Epidermal melanocyte (primary cell): ENCODE results near the gene COX4I1.
"Not testable (repeated sequence)": the region's sequence is repeated elsewhere in the genome, so short reads cannot be mapped to it uniquely, and the experiment has no call there.

Experiments used
- DNase-seq: peaks from one replicate; pipeline ENCODE4 v3.0.0; 2011; ENCODE audit warnings: low spot score; ENCODE audit not compliant: insufficient read length

The COX4I1 gene

DNA sequence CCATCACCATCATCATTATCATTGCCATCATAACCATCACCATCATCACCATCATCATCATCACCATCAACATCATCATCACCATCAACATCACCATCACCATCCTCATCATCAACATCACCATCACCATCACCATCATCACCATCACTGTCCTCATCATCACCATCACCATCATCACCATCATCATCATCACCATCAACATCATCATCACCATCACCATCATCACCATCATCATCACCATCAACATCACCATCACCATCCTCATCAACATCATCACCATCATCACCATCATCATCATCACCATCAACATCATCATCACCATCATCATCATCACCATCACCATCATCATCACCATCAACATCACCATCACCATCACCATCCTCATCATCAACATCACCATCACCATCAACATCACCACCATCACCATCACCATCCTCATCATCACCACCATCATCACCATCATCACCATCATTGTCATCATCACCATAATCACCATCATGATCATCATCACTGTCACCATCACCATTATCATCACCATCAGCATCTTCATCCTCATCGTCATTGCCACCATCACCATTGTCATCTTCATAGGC, 23.9 kb downstream of the COX4I1 start:
- no peak for DNase-seq

DNA sequence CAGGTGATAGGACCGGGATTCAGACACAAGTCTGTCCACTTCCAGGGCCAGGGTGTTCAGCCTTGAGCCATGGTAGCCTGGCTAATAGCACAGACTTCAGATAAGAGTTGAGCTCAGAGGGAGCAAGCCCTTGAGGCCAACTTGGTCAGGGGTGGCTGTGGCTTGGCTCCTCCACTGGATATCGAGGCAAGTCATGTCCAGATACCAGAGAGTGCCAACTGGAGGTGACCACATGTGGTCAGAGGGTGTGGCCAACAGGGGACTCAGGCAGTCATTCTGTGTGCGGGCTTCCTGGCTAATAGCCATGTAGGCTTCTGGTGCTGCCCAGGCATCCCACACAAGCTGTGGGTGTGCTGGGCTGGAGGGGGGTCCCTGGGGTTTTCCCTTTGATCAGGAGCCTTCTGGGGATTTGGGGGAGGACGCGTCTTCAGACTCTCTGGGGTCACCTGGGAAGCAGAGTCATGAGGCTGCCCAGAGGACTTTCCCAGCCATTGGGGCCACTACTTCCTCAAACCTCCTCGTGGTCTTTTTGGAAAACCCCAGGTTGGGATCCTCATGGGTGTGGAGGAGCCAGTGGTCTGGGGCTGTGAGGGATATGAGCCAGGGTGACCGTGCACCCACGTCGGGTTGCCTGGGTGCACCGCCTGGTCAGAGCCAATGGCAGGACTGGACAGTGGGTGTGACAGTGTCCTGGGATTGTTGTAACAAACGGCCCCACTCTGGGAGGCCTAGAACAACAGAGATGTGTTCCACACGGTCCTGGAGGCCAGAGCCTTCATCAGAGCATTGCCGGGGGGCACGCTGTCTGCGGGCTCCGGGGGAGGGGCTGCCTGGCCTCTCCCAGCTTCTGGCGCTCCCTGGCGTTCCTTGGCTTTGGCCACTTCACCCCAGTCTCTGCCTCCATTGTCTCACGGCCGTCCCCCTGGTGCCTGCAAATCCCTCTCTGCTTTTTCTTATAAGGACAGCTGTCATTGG, 25.0 kb downstream of the COX4I1 start:
- DNase-seq, result no peak

DNA sequence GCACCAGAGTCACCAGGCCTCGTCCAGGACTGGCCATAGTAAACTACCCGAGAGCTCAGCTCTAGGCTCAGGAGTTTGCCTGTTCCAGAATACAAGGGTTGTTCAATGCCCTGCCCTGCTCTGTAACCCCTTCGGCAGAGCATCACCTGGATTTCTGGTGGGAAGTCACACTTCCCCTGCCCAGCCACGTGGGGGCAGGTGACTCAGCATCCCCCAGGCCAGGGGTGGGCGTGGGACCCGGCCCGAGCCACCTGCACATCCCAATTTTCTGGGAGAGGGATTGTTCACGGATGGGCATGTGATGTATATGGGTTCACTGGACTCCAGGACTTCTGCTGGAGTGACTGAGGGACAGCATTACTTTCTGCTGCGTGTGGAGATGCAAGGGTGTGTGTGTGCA, 25.8 kb downstream of the COX4I1 start:
- no peak for DNase-seq

DNA sequence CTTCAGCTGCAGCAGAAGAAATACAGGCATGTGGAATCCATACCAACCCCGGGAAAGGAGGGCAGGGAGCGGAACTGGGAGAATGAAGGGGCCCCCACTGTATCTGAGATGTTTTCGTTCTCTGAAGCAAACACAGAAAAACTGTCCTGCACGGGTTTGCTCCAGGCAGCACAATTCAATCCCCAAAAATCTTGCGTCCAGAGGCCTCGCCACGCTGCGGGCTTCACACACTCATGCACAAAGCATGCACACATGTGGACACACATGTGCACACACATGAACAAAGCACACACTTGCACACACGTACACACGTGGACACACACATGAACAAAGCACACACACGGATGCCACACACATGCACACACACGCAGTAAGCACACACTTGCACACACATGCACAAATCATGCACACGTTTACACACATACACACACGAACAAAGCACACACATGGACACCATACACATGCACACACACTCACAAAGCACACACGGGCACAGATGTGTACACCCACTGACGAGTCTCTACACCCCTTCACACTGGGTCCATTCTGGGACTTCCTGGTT, 27.3 kb downstream of the COX4I1 start:
- no peak for DNase-seq

DNA sequence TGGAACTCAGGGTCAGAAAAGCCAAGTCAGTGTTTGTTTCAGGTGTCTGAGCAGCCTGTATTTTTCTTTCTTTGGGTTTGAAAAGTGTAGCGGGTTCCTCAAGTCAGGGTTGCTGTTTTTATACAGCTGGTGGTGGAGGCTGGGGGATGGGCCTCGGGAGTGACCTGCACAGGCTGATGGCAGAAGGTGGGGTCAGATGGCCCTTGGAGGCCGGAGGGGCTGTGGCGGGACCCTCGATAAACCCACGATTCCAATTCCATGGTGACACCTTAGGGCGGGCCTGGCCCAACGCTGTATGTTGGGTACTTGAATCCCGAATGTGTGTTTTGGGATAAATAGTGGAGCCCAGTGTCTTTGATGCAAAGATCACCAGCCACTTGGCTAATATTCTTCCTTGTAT, 28.7 kb downstream of the COX4I1 start:
- no peak for DNase-seq

DNA sequence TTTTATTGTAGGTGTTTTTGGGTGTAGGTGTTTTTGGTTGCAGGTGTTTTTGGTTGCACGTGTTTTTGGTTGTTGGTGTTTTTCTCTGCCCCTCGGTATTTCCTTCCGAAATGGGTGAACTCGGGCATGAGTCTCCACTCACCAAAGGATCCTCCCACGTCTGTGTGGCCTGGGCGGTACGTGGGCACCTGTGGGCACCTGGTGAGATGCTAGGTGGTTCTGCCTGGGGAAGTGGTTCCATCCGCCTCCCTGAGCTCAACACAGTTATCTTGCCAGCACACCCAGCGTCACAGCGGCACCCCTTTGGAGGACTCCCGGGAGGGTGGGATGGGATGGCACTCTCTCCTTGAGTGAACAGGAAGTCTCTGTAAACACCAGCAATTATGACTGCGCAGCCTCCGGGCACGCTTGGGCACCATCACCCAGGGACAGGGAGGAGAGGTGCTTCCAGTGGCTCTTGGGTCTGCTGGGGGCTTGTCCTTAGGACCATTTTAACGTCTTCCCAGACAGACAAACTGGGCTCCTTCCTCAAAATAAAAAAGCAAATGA, 29.8 kb downstream of the COX4I1 start:
- no peak for DNase-seq

DNA sequence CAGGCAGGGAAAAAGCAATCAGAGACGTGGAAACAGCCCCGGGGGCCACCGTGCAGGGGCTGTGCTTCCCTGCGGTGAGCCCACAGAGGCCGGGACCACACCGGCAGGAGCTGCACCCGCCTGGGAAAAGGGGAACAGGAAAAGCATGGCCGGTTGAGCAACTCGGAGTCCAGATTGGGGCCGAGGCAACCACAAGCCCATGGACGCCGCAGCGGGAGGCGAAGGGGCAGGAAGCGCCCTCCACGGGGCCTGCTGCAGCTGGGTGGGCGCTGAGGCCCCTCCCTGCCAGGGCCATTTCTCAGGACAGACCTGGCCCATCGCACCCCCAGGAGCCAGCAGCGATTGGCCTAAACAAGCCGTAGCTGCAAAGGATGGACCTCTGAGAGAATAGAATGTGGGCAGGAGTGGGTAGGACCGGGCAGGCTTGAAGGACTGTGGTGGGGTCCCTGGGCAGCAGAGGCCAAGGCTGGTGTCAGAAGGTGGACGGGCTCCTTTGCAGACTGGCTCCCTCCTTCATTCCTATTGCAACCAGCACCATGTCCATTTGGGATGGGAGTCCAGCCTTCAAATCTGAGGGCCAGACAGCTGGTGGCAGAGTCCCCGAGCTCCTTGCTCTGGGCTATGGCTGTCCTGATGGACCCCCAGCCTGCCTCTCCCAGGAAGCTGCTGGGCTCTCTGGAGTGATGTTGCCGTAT, 30.4 kb downstream of the COX4I1 start:
- DNase-seq, result no peak

DNA sequence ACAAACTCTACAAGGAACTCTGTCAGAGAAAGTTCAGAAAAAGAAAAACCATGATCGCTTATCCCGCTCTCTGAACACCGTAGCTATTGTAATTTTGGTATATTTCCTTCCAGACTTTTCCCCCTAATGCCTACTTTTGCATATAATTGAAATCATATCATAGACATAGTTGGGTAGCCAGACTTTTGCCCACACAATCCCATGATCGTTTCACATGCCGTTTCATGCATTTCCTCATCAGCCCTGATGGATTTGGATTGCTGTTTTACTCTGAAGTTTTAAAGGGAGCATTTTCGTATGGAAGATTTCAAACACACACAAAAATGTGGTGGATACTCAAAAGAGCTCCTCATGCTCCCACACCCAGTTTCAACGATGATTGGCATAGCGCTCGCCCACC, 31.3 kb downstream of the COX4I1 start:
- DNase-seq, result no peak

DNA sequence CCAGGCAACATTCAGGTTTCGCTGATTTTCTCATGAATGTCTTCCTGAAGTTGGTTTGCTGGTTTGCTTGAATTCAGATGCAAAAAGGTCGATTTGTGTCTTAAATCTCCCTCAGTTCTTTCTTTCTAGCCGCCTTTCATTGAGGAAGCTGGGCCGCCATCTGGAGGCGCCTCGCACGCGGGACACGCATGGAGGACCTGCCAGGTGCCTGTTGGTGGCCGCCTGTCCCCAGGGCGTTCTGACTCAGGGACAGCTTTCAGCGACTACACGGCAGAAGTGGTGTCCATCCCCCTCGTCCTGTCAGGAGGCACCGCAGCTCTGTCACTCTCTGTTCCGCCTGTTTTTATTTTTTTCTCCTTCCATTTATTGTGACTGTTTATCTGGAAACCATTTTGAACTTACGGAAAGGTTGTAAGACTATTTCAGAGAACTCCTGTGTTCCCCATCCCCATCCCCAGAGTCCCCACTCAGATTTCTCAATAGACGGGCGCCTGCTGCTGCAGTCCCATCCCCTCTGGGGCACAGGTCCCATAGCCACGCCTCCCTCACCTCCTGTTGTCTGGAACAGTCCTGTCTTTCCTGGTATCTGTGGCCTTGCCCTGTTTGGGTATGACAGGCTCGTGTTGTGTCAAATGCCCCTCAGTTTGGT, 33.2 kb downstream of the COX4I1 start:
- no peak for DNase-seq

DNA sequence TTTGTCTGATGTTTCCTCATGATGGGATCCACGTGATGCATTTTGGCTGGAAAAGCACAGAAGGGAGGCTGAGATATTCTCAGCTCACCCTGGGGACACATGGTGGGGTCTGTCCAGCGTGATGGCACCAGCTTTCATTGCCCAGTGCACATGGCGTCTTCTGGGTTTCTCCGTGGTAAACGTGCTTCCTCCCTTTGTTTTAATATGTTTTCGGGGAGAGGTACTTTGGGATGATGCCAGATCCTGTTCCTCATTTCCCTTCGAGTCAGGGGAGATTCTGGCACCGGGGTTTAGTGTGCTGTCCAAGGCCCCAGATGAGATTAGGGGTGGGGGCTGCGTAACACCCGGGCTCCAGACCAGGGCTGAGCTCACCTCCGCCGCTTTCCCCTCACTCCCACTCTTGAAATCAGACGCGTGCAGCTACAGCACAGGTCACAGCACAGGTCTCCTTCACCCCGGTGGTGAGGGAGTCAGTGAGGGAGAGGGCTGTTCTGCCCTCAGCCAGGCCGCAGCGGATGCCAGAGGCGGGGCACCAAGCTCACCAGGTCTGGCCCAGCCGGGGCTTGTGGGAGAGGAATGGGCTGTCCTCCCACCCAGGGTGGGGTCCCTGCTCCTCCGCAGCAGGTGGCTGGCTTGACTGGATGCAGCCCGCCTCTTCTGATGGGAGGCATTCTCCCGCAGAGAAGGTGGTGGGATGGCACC, 33.9 kb downstream of the COX4I1 start:
- DNase-seq, result no peak

DNA sequence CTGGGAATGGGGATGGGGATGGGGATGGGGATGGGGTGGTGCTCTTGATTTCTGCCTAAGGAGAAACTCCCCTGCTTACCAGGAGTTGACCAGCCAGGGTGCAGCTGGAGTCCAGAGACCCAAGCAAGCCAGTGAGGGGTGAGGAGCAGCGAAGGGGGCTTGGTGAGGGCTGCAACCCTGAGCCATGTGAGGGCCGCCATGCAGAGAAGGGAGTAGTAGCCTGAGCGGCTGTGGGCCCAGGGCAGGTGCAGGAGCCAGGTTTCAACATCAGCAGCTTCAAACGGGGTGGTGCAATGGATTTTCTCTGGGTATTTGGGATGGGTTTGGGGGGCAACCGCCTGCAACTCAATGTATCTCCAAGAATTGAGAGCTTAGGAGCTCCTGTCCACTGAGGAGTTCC, 35.2 kb downstream of the COX4I1 start:
- no peak for DNase-seq

DNA sequence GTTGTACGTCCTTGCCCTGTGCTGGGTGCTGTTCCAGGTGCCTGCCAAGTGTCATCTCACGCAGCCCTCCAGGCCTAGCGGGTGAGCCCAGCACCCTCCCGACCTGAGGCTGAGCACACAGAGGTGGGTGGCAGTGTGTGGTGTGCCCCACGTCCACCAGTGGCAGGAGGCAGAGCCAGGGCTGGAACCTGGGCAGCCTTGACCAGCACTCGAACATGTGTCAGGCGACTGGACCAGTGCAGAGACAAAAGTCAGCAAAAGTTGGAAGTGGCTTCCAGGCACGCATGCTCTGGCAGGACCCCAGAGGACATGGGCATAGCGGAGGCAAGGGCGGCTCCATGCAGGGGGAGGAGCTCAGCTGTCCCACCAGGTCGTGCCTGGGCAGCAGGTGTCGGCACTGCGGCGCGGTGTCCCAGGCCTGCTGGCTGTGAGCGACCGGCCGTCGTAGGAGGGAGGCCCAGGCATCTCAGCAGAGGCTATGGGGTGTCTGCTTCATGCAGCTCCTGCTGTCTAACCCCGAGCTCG, 35.8 kb downstream of the COX4I1 start:
- no peak for DNase-seq

DNA sequence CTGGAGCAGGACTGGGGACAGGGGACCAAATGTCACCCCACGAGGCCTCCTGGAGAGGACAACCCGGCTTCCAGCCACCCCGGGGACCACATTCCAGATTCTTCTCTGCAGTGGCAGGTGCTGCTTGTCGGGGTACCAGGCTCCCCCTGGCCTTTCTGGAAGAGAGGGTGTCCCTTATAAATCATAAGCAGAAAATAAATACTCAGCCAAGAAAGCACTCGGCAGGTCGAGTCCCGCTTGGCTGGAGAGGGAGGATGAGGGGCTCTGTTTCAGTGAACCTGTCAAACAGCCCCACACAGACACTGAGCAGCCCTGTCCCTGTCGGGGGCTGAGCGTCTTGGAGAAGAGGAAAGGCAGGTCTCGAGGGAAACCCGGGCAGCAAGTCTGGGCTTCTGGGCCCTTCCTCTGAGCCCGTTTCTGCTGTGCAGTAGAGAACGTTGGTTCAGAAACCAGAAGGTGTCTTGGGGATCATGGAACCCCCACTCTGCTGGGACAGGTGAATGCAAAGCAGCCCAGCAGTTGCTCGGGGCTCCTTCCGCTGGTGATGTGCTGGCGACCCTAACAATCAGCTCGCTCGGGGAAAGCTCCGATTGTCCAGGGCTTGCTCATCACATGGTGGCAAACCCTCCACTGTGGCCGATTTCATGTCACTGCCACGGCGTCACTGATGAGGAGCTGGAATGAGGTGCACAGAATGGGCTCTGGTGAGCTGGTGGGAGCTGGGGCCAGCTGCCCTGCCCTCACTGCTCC, 36.6 kb downstream of the COX4I1 start:
- DNase-seq, result no peak

DNA sequence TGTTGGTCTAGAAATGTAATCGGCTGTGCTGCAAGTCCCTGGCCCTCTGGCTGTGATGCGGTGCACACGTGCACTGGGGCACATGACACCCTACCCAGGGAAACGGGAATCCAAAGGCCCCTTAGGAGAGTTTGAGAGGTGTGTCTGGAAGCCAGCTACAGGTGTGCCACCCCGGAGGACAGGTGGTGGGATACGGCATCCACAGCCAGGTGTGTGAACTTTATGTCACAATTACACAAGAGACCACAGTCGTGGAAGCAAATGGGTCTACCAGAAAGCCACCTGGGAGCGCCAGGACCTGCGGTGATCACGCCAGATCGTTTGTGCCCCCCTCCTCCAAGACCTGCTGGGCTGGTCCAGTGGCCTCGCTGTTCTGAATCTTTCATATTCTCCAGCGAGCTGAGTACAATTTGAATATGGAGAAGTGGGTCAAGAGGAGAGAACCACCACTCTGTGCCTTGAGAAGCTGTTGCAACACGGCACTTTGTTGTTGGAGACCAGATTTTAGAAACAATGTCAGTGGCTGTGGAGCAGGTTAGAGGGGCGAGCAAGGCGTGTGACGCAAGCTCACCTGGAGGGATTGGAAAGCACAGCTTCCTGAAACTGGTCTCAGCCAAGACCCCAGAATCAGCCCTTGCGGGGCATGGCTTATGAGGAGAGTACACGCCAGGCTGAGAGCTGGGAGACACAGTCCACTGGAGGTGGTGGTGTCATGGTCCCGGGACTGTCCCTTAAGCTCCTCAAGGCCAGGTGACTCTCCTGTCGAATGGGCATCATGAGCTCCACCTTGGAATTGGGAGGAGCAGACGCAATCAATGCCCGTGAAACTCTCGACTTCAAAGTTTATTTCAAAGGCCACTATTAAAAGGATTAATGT, 37.4 kb downstream of the COX4I1 start:
- DNase-seq, result no peak

DNA sequence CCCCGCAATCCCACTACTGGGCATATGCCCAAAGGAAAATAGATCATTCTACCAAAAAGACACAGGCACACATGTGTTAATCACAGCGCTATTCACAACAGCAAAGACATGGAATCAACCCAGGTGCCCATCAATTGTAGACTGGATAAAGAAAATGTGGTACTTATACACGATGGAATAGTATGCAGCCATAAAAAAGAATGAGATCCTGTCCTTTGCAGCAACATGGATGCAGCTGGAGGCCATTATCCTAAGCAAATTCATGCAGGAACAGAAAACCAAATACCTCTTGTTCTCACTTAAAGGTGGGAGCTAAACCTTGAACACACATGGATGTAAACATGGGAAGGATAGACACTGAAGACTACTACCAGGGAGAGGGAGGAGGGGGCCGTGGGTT, 38.2 kb downstream of the COX4I1 start:
- DNase-seq, result not testable (repeated sequence)

DNA sequence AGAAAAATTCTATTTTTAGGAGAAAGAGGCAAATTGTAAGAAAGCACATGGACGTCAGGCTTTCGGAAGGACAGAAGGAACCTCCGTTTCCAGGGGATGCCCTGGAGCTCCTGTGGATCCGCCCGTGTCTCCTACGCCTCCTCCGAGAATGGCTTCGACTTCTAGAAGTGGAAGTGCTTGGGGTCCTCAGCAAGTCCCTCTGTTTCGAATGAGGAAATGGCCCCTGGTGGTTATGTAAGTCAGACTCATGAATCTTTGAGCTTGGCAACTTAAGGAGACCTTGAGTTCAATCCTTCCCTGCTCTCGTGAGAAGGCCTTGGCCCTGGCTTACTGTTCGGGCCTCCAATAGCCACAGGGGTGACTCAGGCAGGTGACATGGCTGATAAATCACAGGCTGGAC, 38.9 kb downstream of the COX4I1 start:
- no peak for DNase-seq

DNA sequence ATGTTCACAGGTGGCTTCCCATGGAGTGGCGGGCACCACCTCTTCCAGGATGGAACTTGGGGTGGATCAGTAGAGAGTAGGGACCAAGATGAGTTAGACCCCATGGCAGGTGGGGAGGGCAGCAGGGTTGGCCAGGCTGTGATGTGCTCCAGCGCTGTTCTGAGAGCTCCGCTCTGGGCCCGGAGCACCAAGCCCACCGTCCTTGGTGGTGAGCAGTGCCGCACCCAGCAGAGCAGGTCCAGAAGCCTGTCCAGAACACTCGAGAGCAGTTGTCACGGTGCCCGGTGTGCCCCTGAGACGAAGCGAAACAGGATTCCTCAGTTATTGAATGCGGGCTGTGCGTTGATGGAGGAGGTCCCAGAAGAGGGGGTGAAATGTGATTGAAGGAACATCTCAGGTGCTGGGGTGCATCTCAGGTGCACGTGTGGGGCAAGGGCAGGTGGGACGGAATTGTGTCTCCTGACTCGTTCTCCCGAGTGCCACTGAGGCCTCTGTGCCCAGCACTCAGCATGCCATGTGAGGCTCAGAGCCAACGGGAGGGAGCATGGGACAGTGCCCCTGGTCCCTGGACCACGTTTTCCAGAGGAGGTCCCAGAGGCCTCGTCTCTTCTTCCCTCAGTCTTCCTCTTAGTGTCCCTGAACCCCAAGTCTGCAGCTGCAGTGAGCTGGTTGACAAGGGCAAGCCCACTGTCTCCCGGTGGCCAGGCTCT, 39.5 kb downstream of the COX4I1 start:
- no peak for DNase-seq

DNA sequence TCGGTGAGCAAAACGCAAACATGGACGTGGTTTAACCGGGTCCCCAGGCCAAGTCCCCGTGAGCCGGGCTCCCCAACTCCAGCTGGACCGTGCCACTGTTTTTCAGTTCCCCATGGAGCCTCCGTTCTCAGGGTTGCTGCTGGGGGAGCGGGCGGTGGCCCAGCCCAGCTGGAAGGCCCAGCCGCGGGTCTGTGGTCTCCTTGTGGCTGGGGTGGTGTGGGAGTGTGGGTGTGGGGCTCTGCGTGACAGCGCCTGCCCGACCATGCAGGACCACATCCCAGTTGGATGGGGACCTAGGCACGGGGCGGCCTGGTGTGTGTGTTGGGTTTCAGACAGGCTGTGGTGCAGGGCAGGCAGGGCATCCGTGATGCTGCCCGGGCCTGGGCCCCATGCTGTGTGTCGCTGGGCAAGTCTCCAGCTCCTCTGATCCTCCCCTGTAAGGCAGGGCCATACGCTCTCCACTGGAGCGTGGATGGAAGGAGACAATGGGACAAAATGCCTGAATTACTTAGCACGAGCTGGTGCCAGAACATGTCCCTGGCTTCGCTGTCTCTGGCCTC, 40.3 kb downstream of the COX4I1 start:
- DNase-seq, result no peak
